ENCODE measurements around the gene PRKCA.

GRCh38 chr17:66353937-66354401 is 51.6 kb downstream of the PRKCA start:
- TF ChIP-seq USF2 (IDR thresholded peaks at IDR 0.05; ENCODE audit: low read depth, low read length) (no peak), USF2 (CRISPR knock-in tag; IDR thresholded peaks at IDR 0.05; ENCODE audit: borderline replicate concordance) (no peak), RNF2 (conservative IDR thresholded peaks at IDR 0.05; ENCODE audit: low read depth) (no peak), CREB1 (IDR thresholded peaks at IDR 0.05) (no peak), CREB1 (CRISPR knock-in tag; IDR thresholded peaks at IDR 0.05) (no peak)

Measured in HepG2 (cell line).